ENCODE results near the gene APBB3. TPM values are rescaled to one million over a fixed set of nuclear protein-coding genes. Genes with fewer than 3 reads are reported as not detected.

The APBB3 gene
- total and polyA plus RNA-seq, 9 of the 15 experiments (the other 6 are each of a cell fraction or from before 2014, with no cell fraction given) = 0.17 to 24.3 (median 9.5) TPM

- TF ChIP-seq, protein P1, sequence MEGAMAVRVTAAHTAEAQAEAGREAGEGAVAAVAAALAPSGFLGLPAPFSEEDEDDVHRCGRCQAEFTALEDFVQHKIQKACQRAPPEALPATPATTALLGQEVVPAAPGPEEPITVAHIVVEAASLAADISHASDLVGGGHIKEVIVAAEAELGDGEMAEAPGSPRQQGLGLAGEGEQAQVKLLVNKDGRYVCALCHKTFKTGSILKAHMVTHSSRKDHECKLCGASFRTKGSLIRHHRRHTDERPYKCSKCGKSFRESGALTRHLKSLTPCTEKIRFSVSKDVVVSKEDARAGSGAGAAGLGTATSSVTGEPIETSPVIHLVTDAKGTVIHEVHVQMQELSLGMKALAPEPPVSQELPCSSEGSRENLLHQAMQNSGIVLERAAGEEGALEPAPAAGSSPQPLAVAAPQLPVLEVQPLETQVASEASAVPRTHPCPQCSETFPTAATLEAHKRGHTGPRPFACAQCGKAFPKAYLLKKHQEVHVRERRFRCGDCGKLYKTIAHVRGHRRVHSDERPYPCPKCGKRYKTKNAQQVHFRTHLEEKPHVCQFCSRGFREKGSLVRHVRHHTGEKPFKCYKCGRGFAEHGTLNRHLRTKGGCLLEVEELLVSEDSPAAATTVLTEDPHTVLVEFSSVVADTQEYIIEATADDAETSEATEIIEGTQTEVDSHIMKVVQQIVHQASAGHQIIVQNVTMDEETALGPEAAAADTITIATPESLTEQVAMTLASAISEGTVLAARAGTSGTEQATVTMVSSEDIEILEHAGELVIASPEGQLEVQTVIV (CRISPR knock-in tag; IDR thresholded peaks at IDR 0.05; ENCODE audit: borderline replicate concordance) = no peak
- TF ChIP-seq FOXA1 (IDR thresholded peaks at IDR 0.05; ENCODE audit: borderline replicate concordance) = no peak
- no peak for TF ChIP-seq RBBP5 (IDR thresholded peaks at IDR 0.05; ENCODE audit: borderline replicate concordance, insufficient read depth, low read length, poor library complexity, severe bottlenecking)
- 0 out of 2 replicates have a peak, but pooled peaks have one; percentile 33 for TF ChIP-seq SMC3 (conservative IDR thresholded peaks at IDR 0.05; ENCODE audit: insufficient read depth, low read depth, low read length)
- peak; percentile 93 for TF ChIP-seq TFAP4 (CRISPR knock-in tag; IDR thresholded peaks at IDR 0.05; ENCODE audit: borderline replicate concordance)
- TF ChIP-seq, protein P2, sequence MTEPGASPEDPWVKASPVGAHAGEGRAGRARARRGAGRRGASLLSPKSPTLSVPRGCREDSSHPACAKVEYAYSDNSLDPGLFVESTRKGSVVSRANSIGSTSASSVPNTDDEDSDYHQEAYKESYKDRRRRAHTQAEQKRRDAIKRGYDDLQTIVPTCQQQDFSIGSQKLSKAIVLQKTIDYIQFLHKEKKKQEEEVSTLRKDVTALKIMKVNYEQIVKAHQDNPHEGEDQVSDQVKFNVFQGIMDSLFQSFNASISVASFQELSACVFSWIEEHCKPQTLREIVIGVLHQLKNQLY (CRISPR knock-in tag; conservative IDR thresholded peaks at IDR 0.05) = no peak
- TF ChIP-seq NFIC (IDR thresholded peaks at IDR 0.05) = peak; percentile 80
- no peak for TF ChIP-seq DPF2 (IDR thresholded peaks at IDR 0.05)
- TF ChIP-seq E2F4 (CRISPR knock-in tag; IDR thresholded peaks at IDR 0.05; ENCODE audit: low read depth) = no peak
- TF ChIP-seq MTA1 (IDR thresholded peaks at IDR 0.05; ENCODE audit: borderline replicate concordance) = no peak
- TF ChIP-seq DIDO1 (tag; IDR thresholded peaks at IDR 0.05; ENCODE audit: low read depth) = no peak
- TF ChIP-seq POLR2B (IDR thresholded peaks at IDR 0.05; ENCODE audit: low read depth, partially characterized antibody) = peak; percentile 65
- peak; percentile 15 for TF ChIP-seq TBP (optimal IDR thresholded peaks at IDR 0.05; ENCODE audit: low read depth, low read length)
- no peak for TF ChIP-seq CHD4 (IDR thresholded peaks at IDR 0.05; ENCODE audit: insufficient read depth, insufficient replicate concordance, low read depth, low read length, poor library complexity, severe bottlenecking)
- no peak for TF ChIP-seq TAF9B (IDR thresholded peaks at IDR 0.05; ENCODE audit: partially characterized antibody)
- no peak for TF ChIP-seq ZNF311 (CRISPR knock-in tag; IDR thresholded peaks at IDR 0.05)
- TF ChIP-seq ZNF263 (CRISPR knock-in tag; IDR thresholded peaks at IDR 0.05; ENCODE audit: borderline replicate concordance) = peak; percentile 66
- no peak for TF ChIP-seq FOXP1 (CRISPR knock-in tag; IDR thresholded peaks at IDR 0.05)
- peak; percentile 44 for TF ChIP-seq POLR2A (conservative IDR thresholded peaks at IDR 0.05)
- TF ChIP-seq CREB3L1 (IDR thresholded peaks at IDR 0.05; ENCODE audit: borderline replicate concordance, low read depth) = no peak
- no peak for TF ChIP-seq NR2C1 (IDR thresholded peaks at IDR 0.05)
- no peak for TF ChIP-seq NR2C1 (tag; IDR thresholded peaks at IDR 0.05)
Observed at GRCh38 chr5:140547508-140548299, 16.7 kb downstream of the APBB3 start, which contains the start of gene EIF4EBP3 (continued).

Data from K562 (cell line).